ENCODE measurements around the gene MPPE1.
A peak's percentile ranks its signal among the peaks of the same experiment; 100 is the strongest.
"Not testable (repeated sequence)": the region's sequence is repeated elsewhere in the genome, so short reads cannot be mapped to it uniquely, and the experiment has no call there.

MPPE1 gene

GRCh38 chr18:11950824-11951223 lies 42.7 kb upstream of the MPPE1 start:
- H3K4me3 ChIP-seq (replicated peaks; ENCODE audit: low read depth, low read length), result no peak overlapping the region

GRCh38 chr18:11948852-11949523 lies 40.9 kb upstream of the MPPE1 start:
- TF ChIP-seq CTCF (IDR thresholded peaks at IDR 0.05; ENCODE audit: low read depth, low read length, missing control alignments), result no peak
- no peak for DNase-seq (ENCODE audit: extremely low read depth, low read depth)
- H3K4me3 ChIP-seq (replicated peaks; ENCODE audit: low read depth, low read length), result no peak overlapping the region

More at GRCh38 chr18:11950824-11951223, 42.7 kb upstream of the MPPE1 start:
- TF ChIP-seq CTCF (IDR thresholded peaks at IDR 0.05; ENCODE audit: low read depth, low read length, missing control alignments), result no peak
- no peak for DNase-seq (ENCODE audit: extremely low read depth, low read depth)

- TF ChIP-seq CTCF (IDR thresholded peaks at IDR 0.05; ENCODE audit: low read depth, low read length, missing control alignments), result no peak
- DNase-seq (ENCODE audit: extremely low read depth, low read depth), result peak; percentile 93
- H3K4me3 ChIP-seq (replicated peaks; ENCODE audit: low read depth, low read length), result peak overlapping the region; percentile 40
Measured at GRCh38 chr18:11947214-11948191, 39.4 kb upstream of the MPPE1 start.

- DNase-seq (ENCODE audit: extremely low read depth, low read depth), result no peak
- no peak for TF ChIP-seq CTCF (IDR thresholded peaks at IDR 0.05; ENCODE audit: low read depth, low read length, missing control alignments)
- peak overlapping the region; percentile 40 for H3K4me3 ChIP-seq (replicated peaks; ENCODE audit: low read depth, low read length)
Measured at GRCh38 chr18:11946756-11947155, 38.6 kb upstream of the MPPE1 start.

GRCh38 chr18:11945834-11946659 lies 37.9 kb upstream of the MPPE1 start:
- H3K4me3 ChIP-seq (replicated peaks; ENCODE audit: low read depth, low read length); DNase-seq (ENCODE audit: extremely low read depth, low read depth): not testable (repeated sequence)

GRCh38 chr18:11944786-11945185 lies 36.7 kb upstream of the MPPE1 start:
- DNase-seq (ENCODE audit: extremely low read depth, low read depth), result no peak
- TF ChIP-seq CTCF (IDR thresholded peaks at IDR 0.05; ENCODE audit: low read depth, low read length, missing control alignments), result no peak

More at GRCh38 chr18:11944786-11945185, 36.7 kb upstream of the MPPE1 start:
- H3K4me3 ChIP-seq (replicated peaks; ENCODE audit: low read depth, low read length), result no peak overlapping the region

Data from HFF-Myc (cell line).